Raji (cell line): Measurements from ENCODE around the gene LLGL2.

Experiments used
- POLR2A ChIP-seq: IDR thresholded peaks from 2 replicates; pipeline ENCODE4 v1.6.1; 2011; ENCODE audit warnings: low read depth, low read length, control low read depth; ENCODE audit not compliant: insufficient read depth

Gene LLGL2

DNA sequence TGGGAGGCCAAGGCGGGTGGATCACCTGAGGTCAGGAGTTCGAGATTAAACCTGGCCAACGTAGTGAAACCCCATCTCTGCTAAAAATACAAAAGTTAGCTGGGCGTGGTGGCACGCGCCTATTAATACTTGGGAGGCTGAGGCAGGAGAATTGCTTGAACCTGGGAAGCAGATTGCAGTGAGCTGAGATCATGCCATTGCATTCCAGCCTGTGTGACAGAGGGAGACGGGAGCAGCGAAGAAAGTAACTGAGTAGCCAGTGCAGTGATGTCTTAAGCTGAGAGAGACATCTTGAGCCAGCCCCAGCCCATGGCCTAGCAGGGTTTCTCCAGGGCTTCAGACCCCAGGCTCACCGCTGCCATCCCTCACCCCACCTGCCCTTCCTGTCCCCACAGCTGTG, 97.9 kb downstream of the LLGL2 start:
- no peak for TF ChIP-seq POLR2A

DNA sequence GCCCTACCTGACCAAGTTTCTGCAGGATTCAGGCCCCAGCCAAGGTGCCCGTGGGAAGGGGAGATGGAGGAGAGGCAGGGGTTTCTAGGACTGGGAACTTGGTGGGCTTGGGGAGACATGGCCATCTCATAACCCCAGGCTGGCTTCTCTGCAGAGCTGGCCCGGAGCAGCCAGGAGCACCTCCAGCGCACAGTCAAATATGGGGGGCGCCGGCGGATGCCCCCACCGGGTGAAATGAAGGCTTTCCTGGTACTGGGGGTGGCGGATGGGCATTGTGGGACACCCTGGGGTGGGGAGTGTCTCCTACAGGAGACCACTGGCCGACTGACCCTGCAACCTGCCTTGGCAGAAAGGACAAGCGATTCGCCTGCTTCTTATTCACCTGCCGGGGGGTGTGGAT, 98.5 kb downstream of the LLGL2 start:
- no peak for TF ChIP-seq POLR2A
